Endodermal cell (in vitro differentiated cells): ENCODE data around the gene CSTF2T. TPM values are rescaled to one million over a fixed set of nuclear protein-coding genes. Genes with fewer than 3 reads are reported as not detected.

Source experiments
- DNase-seq: peaks from one replicate; pipeline ENCODE4 v3.0.0-alpha.2; 2017
- H3K27ac ChIP-seq: 2 replicates; pipeline ENCODE4 v1.5.1; 2013; ENCODE audit warnings: mild to moderate bottlenecking, low read depth, low read length, moderate library complexity
- H3K27me3 ChIP-seq: 2 replicates; pipeline ENCODE4 v1.6.1; 2013; ENCODE audit warnings: mild to moderate bottlenecking, low read length, moderate library complexity; ENCODE audit not compliant: insufficient read depth, control insufficient read depth, poor library complexity, severe bottlenecking
- H3K36me3 ChIP-seq: 2 replicates; pipeline ENCODE4 v1.7.0; 2013; ENCODE audit warnings: mild to moderate bottlenecking, low read length, moderate library complexity; ENCODE audit not compliant: control insufficient read depth, insufficient read depth
- H3K4me1 ChIP-seq: one replicate; pipeline ENCODE4 v1.7.0; 2013; ENCODE audit warnings: low read length; ENCODE audit not compliant: control insufficient read depth, insufficient read depth
- H3K4me3 ChIP-seq: 2 replicates; pipeline ENCODE4 v1.5.1; 2013; ENCODE audit warnings: mild to moderate bottlenecking, low read length, moderate library complexity
- H3K9ac ChIP-seq: 2 replicates; pipeline ENCODE4 v1.6.1; 2013; ENCODE audit warnings: mild to moderate bottlenecking, low read length, moderate library complexity; ENCODE audit not compliant: poor library complexity, severe bottlenecking; ENCODE audit errors: extremely low read depth
- H3K9me3 ChIP-seq: 2 replicates; pipeline ENCODE4 v1.6.1; 2013; ENCODE audit warnings: mild to moderate bottlenecking, low read length, moderate library complexity; ENCODE audit not compliant: control insufficient read depth
- H3K27ac Mint-ChIP-seq: 2 replicates; pipeline ENCODE4 v1.8.0; 2020; ENCODE audit warnings: mixed read lengths
- H3K27me3 Mint-ChIP-seq: 2 replicates; pipeline ENCODE4 v1.8.0; 2021; ENCODE audit warnings: mild to moderate bottlenecking, mixed read lengths; ENCODE audit not compliant: insufficient read depth
- H3K36me3 Mint-ChIP-seq: 2 replicates; pipeline ENCODE4 v1.8.0; 2020; ENCODE audit warnings: low read depth, mixed read lengths
- H3K4me1 Mint-ChIP-seq: 2 replicates; pipeline ENCODE4 v1.8.0; 2020; ENCODE audit warnings: mixed read lengths
- H3K4me3 Mint-ChIP-seq: 2 replicates; pipeline ENCODE4 v1.8.0; 2020; ENCODE audit warnings: mild to moderate bottlenecking, moderate library complexity, mixed read lengths
- H3K9me3 Mint-ChIP-seq: 2 replicates; pipeline ENCODE4 v1.8.0; 2020; ENCODE audit warnings: mild to moderate bottlenecking, mixed read lengths
- CTCF ChIP-seq: fragments of 200-600 bp; sonication (generic); conservative IDR thresholded peaks from 2 replicates; pipeline ENCODE4 v1.5.0; 2021; ENCODE audit warnings: antibody characterized with exemption, mild to moderate bottlenecking
- WGBS, 2 experiments: methylation state at CpG; one replicate each; pipeline versions ENCODE4 v1.1.5 to v1.1.7; 2013; ENCODE audit warnings: missing lambda C conversion rate in 2 of 2, mixed read lengths in 1 of 2; ENCODE audit not compliant: insufficient coverage in 1 of 2, insufficient read length in 1 of 2; 5-methylcytosine and 5-hydroxymethylcytosine counted together
- total RNA-seq, 2 donors: library from RNA; stranded (reverse); fragmentation: NEBNext Ultra II Directional in 1 of 2; extraction: Animal tissue kit (Norgen Biotek cat#: 25700) in 1 of 2; gene quantifications; 2 replicates in 1 of 2; 3 replicates in 1 of 2; pipeline ENCODE4 v1.2.1, GENCODE V29; 2021

CSTF2T gene
- total RNA-seq, 2 donors from 2014 or later = 26.9 to 32.9 TPM

GRCh38 chr10:51711519-51711891 lies 12.1 kb upstream of the CSTF2T start:
- H3K4me1 ChIP-seq = no peaks in the 10 kb centered on the region
- H3K36me3 Mint-ChIP-seq = no peaks in the 10 kb centered on the region
- H3K27ac ChIP-seq = no peak overlapping the region
- no peak for DNase-seq
- H3K9me3 Mint-ChIP-seq = no peaks in the 10 kb centered on the region
- no peak overlapping the region for H3K27ac Mint-ChIP-seq
- no peaks in the 10 kb centered on the region for H3K36me3 ChIP-seq
- no peak overlapping the region for H3K4me3 ChIP-seq
- 100% methylated on average over 1 of the region's 1 CpG for WGBS, 2 experiments
- H3K4me1 Mint-ChIP-seq = peaks cover 6% of the 10 kb centered on the region
- no peaks in the 10 kb centered on the region for H3K27me3 ChIP-seq
- no peak for TF ChIP-seq CTCF
- H3K9me3 ChIP-seq = no peaks in the 10 kb centered on the region
- H3K27me3 Mint-ChIP-seq = no peaks in the 10 kb centered on the region
- H3K4me3 Mint-ChIP-seq = no peak overlapping the region
- H3K9ac ChIP-seq = no peak overlapping the region

GRCh38 chr10:51709324-51709972 lies 10.1 kb upstream of the CSTF2T start:
- H3K4me1 Mint-ChIP-seq = peaks cover 6% of the 10 kb centered on the region
- H3K36me3 ChIP-seq = no peaks in the 10 kb centered on the region
- WGBS, 2 experiments = 57 to 100% methylated on average over 1 to 2 of the region's 2 CpGs
- TF ChIP-seq CTCF = no peak
- peak; percentile 51 for DNase-seq
- H3K27ac ChIP-seq = no peak overlapping the region
- no peak overlapping the region for H3K27ac Mint-ChIP-seq
- no peaks in the 10 kb centered on the region for H3K9me3 ChIP-seq
- H3K36me3 Mint-ChIP-seq = no peaks in the 10 kb centered on the region
- H3K27me3 ChIP-seq = no peaks in the 10 kb centered on the region
- H3K4me1 ChIP-seq = no peaks in the 10 kb centered on the region
- no peak overlapping the region for H3K9ac ChIP-seq
- no peak overlapping the region for H3K4me3 Mint-ChIP-seq
- H3K9me3 Mint-ChIP-seq = no peaks in the 10 kb centered on the region
- H3K27me3 Mint-ChIP-seq = no peaks in the 10 kb centered on the region
- H3K4me3 ChIP-seq = no peak overlapping the region

- H3K4me3 ChIP-seq = no peak overlapping the region
- H3K27ac ChIP-seq = no peak overlapping the region
- H3K36me3 ChIP-seq = no peaks in the 10 kb centered on the region
- Mint-ChIP-seq H3K9me3 (no peaks in the 10 kb centered on the region), H3K4me1 (peaks cover 6% of the 10 kb centered on the region), H3K27ac (no peak overlapping the region), H3K4me3 (no peak overlapping the region), H3K27me3 (no peaks in the 10 kb centered on the region), H3K36me3 (no peaks in the 10 kb centered on the region)
- H3K9me3 ChIP-seq = no peaks in the 10 kb centered on the region
- H3K9ac ChIP-seq = no peak overlapping the region
- TF ChIP-seq CTCF = no peak
- H3K4me1 ChIP-seq = no peaks in the 10 kb centered on the region
- no peaks in the 10 kb centered on the region for H3K27me3 ChIP-seq
- 92 to 93% methylated on average over 2 of the region's 2 CpGs for WGBS, 2 experiments
- DNase-seq = no peak
These were observed 9.2 kb upstream of the CSTF2T start for GRCh38 chr10:51708609-51709008.
